GM19240 (cell line): Measurements from ENCODE around the gene GLRX3.
"Not testable (repeated sequence)": the region's sequence is repeated elsewhere in the genome, so short reads cannot be mapped to it uniquely, and the experiment has no call there.

Experiments used
- DNase-seq: peaks from one replicate; pipeline ENCODE4 v3.0.0; 2011; ENCODE audit warnings: low spot score; ENCODE audit not compliant: insufficient read length

The GLRX3 gene

DNA sequence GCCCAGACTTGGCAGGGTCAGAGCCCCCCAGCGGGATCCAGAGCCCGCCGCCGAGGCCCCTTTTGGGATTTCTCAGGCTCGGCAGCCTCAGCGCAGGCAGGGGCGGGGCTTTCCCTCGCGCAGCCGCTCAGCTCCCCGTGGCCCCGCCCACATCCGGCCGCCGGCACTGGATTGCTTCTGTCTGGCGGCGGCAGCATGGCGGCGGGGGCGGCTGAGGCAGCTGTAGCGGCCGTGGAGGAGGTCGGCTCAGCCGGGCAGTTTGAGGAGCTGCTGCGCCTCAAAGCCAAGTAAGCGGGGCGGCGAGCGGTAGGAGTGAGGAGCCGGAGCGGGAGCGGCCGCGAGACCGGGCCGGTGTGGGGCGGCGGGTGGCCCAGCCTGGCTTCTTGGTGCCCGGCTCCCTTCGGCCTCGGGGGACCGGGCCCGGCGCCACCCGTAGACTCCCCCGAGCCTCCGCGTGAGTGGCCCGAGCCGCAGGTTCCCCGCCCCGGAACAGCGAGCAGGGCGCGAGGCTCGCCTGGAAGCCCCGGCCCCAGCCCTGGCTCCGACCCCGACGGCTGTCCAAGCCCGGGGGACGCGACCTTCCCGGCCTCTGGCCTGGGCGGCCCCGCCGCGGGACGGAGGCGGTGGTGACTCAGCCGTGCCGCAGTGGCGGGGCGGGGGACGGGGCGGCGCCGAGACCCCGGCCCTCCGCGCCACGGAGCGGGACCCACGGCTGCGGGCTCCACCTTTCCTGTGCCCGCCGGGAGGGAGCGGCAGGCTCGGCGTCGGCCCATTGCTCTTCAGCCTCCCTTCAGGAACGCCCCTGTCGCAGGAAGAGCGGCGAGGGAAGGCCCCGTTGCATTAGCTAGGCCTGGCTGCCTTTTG, at the start of gene GLRX3:
Gene GLRX3, plus strand, starts transcription at position 166 of the 864 bp plus-strand sequence. Its CDS starts 30 bp downstream, at position 196.
- peak; percentile 65 for DNase-seq

DNA sequence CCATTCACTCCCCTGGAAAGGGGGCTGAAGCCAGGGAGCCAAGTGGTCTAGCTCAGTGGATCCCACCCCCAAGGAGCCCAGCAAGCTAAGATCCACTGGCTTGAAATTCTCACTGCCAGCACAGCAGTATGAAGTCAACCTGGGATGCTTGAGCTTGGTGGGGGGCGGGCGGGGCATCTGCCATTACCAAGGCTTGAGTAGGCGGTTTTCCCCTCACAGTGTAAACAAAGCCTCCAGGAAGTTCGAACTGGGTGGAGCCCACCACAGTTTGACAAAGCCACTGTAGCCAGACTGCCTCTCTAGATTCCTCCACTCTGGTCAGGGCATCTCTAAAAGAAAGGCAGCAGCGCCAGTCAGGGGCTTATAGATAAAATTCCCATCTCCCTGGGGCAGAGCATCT, 45.6 kb upstream of the GLRX3 start:
- DNase-seq: not testable (repeated sequence)

DNA sequence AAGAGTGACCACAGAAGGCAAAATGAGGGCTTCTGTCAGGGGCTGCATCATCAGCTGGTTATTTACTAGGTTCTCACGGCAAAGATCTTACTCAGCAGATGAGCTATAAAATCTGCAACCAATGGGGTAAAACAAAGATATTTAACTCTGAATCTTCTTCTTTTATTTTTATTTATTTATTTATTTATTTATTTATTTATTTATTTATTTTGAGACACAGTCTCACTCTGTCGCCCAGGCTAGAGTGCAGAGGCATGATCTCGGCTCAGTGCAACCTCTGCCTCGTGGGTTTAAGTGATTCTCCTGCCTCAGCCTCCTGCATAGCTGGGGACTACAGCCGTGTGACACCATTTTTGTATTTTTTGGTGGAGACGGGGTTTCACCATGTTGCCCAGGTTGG, 36.8 kb upstream of the GLRX3 start:
- no peak for DNase-seq

DNA sequence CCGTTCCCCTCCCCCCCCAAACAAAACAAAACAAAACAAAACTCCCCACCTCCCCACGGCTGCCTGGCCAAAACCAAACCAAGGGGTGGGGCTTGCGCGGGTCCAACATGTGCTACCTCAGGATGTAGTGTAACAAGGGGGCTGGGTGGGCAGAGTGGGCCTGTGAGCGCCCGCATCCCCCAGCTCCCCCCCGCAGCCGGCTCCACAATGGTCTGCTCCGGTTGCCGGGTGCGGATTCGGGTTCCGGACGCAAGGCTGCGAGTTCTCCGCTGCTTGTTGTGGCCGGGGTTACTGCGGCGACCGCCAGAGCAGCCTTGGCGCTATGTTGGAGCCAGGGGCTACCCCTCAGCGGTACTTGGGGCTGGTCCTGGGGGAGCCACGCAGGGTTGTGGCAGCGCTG, 30.5 kb upstream of the GLRX3 start:
- no peak for DNase-seq

DNA sequence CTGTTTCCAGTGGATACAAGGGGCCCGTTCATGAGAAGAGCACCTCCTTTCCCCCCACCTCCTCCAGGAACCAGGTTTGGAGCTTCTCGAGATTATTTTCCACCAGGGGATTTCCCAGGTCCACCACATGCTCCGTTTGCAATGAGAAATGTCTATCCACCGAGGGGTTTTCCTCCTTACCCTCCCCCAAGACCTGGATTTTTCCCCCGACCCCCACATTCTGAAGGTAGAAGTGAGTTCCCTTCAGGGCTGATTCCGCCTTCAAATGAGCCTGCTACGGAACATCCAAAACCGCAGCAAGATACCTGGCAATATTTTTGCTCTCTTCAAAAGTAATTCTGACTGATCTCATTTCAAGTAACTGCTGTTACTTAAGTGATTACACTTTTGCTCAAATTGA, 28.0 kb upstream of the GLRX3 start:
- DNase-seq: not testable (repeated sequence)

DNA sequence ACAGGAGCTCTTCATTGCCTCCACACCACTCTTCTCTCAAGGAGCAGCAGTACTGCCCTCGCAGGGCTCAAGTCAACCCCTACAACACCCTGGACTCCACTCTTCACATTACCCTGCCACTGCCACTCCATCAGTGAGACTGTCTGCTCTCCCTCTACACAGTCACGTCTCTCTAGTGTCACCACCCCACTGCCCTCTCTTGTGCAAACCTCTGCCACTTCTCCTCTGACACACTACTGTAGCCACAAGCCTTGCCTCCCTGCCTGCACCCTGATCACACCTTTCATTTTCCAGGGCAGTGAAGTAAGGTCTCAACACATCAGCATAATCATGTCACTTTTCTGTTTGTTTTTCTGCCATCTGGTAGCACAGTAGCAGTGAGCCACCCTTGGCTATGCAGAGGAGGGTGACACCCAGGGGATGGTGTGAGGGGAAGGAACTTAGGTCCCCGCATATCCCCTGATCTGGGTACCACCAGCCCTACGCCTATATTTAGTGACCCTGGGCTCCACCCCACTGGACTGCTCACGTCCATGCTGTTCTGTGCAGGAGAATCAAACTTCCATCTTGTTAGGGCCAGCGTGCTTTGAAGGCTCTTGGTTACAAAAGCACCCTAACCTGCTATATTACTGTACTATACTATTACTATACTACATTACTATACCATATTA, 27.1 kb upstream of the GLRX3 start:
- DNase-seq: no peak

DNA sequence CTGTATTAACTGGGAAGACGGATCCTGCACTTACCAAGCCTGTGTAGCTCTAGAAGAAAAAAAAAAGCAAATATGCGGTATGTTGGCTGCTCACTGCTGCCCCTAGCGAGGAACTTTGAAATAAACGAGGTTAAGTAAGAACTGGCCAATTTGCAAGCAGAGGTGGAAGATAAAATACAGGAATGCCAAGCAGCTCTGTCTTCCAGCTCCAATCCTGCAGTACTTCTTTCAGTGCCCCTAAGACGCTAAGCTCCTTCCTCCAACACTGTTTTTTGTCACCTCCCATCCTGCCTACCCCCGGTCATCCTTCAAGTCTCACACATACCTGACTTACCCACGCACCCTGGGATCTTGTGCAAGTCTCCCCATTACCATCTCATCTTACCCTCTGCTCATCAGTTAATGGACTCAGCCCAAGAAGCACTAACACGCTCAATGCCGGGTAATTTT, 26.4 kb upstream of the GLRX3 start:
- peak; percentile 28 for DNase-seq

DNA sequence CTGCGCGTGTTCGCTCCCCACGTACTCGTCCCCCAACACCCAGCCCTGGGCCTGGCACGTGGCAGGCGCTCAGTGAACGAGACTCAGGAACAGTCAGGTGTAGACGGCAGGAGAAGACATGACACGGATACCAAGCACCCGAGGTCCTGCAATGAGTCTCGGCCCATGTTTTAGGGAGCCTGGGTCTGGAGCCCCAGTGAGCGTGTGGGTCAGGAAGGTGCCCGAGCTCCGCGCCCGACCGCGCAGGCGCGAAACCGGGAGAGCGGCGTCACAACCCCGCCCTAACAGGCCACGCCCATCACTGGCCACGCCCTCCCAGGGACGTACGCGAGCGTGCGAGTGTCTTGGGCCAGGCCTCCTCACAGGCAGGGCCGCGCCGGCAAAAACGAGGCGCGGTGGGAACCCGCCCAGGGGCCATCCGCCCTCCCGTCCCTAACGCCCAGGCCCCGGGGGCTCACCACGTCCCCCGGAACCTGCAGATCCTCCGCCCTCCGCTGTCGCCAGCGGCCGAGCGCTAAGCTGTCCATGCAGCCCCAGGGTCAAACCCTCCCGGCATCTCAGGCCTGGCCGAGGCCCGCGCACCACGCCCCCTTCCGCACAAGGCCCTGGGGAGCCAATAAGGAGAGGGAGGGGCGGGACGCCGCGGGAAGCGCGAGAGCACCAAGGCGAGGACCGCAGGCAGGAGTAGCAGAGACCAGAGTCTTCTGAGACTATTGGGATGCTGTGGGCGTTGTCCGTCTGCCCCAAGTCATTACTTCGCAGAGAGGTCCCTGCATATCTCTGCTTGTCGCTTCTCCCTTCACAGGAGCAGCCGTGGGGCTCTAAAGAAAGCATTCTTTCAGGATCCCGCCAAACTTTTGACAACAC, 25.7 kb upstream of the GLRX3 start, which contains the start of gene C10orf143:
Gene C10orf143, minus strand, starts transcription at position 585 of the 867 bp plus-strand sequence. Its CDS starts 58 bp downstream, at position 527.
- peak; percentile 71 for DNase-seq

DNA sequence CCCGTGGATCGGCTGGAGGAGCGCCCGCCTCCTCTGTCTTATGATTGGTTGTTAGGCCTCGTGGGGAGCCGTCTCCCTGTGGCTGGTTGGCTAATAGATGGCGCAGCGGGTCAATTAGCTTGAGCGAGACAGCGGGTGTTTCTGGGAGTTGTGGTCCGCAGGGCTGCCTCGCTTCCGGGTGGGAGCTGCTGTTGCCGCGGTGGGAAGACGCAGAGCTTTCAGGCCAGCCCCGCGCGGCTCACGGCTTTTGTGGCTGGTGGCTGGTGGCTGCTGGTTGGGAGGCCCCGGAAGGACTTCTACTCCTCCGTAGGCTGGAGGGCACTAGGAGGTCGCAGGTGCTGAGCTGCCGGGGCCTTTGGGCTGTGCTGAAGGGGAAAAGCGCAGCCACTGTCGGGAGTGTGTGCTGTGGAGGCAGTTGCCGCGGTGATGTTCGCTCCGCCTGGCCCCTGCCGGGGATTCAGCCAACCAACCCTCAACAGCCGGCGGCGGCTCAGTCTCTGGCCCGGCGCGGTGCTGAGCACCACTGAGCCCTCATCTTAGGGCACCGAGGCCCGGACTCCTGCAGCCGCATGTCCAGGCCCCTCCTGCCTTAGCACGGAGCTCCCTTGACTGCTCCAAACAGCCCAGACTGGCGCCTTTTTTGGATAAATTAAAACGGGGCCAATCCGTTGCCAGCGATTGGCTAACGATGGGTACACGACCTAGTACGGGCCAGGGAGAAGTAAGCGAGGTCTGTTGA, 24.9 kb upstream of the GLRX3 start:
- peak; percentile 80 for DNase-seq

DNA sequence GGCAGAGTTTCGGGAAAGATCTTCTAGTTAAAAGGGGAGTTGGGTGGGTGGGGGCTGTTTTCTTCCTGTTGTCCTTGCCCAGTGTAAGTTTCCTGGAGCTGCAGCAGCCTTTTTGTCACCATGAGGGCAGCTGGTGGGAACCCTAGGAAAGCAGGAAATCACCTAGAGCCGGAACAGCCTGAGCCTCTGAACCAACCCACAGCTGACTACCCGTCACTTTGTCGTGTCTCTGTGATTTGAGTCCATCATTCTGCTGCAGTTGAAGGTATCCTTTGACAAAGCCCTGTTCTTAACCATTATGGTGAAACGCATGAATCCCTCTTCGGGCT, 24.4 kb upstream of the GLRX3 start:
- DNase-seq: no peak

DNA sequence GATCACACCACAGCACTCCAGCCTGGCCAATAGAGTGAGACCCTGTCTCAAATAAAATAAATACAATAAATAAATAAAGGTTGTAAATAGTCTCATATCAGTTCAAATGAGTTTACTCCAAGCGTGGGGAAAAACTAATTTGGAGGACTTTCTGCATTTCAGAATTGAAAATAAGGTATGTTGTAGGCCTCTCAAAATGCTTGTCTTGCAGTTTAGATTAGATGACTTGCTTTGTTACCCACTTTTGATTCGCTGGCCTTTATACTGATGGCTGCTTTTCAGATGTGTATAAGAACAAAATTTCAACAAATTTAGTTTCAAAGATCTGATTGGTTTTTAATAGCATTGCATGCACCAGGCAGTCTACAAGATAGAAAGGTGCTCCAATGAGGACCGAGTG, 23.4 kb upstream of the GLRX3 start:
- DNase-seq: no peak

DNA sequence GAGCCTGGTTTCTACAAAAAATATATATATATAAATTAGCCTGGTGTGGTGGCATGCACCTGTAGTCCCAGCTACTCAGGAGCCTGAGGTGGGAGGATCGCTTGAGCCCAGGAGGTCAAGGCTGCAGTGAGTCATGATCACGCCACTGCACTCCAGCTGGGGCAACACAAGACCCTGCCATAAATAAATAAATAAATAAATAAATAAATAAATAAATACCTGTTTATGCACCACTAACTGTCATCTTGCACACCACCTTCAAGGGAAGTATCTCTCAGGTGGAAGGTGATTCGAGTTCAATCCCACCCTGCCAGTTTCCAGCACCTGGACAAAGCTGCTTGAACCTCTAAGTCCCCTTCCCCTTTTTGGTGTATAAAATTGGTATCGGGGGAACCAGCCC, 19.2 kb upstream of the GLRX3 start:
- not testable (repeated sequence) for DNase-seq

DNA sequence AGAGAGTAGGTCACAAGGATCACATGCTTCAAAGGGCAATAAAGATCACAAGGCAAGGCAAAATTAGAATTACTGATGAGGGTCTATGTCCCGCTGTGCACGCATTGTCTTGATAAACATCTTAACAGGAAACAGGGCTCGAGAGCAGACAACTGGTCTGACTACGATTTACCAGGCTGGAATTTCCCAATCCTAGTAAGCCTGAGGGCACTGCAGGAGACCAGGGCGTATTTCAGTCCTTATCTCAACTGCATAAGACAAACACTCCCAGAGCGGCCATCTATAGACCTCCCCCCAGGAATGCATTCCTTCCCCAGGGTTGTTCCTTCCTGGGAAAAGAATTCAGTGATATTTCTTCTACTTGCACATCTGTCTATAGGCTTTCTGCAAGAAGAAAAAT, 18.7 kb upstream of the GLRX3 start:
- DNase-seq: not testable (repeated sequence)

DNA sequence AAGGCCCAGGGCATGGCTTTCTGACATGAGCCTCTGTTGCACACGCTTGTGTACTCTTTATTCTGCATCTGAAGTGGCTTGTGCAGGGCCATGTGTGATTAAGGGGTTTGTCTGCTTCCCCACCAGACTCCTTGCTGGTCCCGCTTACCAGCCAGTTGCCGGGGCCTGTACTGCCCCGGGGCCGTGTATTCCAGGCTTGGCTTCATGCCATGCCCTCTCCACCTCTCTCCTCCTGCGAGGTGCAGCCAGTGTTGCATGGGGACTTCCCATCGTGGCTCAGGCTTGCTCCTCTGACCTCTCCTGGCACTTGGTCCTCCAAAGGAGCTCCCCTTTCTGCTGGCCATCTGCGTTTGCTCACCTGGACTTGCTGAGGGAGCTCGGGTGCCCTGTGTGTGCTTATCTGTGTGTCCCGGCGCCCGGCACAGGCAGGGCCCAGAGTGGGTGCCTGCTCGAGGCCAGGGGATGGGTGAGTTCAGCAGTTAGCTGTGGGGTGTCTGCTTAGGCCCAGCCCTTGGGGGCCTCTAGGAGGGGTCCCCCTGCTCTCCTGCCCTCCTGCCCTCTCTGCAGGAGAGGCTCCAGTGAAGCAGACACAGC, 14.6 kb upstream of the GLRX3 start:
- DNase-seq: no peak

DNA sequence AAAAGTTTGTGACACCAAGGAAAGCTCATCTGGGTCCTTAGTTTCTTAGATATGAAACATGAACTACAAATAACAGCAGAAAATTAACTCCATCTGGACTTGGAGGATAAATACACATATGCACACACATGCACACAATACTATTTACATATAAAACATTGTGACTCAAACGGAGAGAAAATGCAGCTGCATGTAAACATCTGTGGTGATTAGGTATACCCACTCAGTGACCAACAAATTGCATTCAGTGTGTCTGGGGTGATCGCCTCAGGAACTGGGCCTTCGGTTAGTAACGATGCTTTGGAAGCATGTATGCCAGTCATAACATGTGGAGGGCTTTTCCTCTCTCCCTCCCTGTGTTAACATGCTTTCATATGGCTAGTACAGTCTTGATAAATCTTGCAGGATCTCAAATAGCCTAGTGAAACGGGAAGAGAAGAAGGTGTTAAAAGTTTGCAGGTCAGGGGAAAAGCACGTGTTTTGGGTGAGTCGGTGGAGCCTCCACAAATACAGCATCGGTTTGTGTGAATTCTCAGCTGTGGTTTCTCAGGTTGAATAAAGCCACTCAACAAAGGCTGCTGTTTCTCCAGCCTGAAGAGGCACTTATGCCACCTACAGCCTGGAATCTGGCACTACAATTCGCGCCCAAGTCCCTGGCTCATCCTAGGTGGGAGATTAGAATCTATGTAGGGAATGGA, 8.7 kb upstream of the GLRX3 start:
- peak; percentile 78 for DNase-seq

DNA sequence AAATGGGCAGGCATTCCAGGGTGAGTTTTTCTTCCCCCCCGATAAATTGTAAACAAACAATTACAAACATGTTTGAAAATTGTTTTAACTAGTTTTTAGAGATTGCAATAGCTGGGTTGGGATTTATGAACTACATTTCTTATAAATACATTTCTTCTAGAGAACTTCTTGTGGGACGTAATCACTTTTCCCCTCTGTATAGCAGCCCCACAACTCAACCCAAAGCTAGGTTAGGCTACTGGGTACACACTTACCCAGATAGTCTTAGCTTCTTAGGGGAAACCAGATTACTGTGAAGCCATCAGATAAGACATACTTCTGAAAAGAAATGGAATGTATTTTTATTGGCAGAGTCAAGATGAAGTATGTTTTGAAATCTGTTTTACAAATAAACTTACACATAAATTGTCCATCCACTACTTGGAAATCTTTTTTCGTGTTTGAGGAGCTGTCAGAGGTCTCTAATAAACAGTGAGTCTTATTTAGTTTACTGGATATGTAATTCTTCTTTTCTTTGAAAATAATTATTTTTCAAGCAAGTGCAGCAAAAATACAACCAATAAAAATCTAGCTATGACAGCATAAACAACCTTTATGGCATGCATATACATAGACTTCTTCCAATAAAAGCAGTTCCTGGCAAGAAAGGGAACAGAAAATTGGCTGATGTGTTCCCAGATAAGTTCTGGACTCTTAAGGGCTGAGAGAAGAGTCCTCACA, 8.0 kb upstream of the GLRX3 start:
- DNase-seq: no peak

DNA sequence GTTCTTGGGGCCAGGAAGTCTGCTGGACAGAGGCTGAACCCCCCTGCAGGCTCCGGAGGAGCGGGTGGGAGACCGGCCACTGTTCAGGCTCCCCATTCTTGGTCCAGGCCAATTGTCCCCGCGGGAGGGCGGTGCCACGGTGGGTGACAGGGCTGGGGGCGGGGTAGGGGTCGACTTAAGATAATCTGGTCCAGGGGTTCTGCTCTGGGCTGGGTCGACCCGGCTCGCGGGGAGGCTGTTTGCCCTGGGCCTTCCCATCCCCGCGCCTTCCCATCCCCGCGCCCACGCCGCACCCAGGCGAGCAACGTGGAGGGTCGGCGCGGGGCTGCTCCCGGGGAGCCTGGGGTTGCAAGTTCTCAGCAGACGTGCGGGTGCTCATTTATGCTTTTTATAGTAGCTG, 7.3 kb upstream of the GLRX3 start:
- DNase-seq: no peak

DNA sequence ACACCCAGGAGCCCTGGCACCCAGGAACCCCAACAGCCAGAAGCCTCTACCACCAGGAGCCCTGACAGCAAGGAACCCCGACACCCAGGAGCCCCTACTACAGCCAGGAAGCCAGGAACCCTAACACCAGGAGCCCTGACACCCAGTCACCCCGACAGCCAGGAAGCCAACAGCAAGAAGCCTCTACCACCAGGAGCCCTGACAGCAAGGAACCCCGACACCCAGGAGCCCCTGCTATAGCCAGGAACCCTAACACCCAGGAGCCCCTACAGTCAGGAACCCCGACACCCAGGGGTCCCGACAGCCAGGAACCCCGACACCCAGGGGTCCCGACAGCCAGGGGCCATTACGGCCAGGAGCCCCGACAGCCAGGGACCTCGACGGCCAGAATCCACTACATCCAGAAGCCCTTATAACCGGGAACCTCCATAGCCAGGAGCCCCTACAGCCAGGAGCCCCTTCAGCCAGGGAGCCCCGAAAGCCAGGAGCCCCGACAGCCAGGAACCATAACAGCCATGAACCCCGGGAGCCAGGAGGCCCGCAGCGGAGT, 440 bp upstream of the GLRX3 start:
- DNase-seq: no peak

DNA sequence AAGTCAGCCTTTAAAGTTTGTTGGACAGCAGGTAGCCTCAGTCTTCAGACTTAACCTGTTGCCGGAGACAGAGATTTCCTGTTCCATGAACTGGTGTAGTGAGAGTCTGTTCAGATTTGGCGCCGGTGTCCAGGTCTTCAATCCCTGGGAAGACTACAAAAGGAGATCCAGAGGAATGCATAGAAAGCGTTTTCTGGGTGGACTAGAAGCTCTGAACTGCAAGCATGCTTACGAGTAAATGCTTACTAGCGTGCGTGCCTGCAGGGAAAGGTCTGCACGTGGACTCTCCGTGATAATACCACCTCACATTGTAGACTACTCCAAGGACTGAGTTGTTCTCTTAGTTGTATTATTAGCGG, 878 bp downstream of the GLRX3 start:
- DNase-seq: no peak
